ENCODE results near the gene CANT1. TPM values are rescaled to one million over a fixed set of nuclear protein-coding genes. Genes with fewer than 3 reads are reported as not detected.

Gene CANT1
- total and polyA plus RNA-seq, 2 of the 13 experiments (the other 11 are each of a cell fraction or from before 2014, with no cell fraction given), result 34.1 to 42.1 TPM

GRCh38 chr17:78970834-78971755, 38.5 kb downstream of the CANT1 start (continued):
- TF ChIP-seq SOX6 (IDR thresholded peaks at IDR 0.05) (no peak), SOX6 (CRISPR knock-in tag; IDR thresholded peaks at IDR 0.05) (no peak), TOE1 (CRISPR knock-in tag; IDR thresholded peaks at IDR 0.05) (no peak), ZBTB10 (CRISPR knock-in tag; IDR thresholded peaks at IDR 0.05; ENCODE audit: borderline replicate concordance) (no peak), FOXA1 (IDR thresholded peaks at IDR 0.05) (no peak), FOXA1 (CRISPR knock-in tag; IDR thresholded peaks at IDR 0.05) (no peak), HMG20B (CRISPR knock-in tag; conservative IDR thresholded peaks at IDR 0.05) (no peak), MLLT10 (CRISPR knock-in tag; IDR thresholded peaks at IDR 0.05) (no peak), LRRFIP1 (CRISPR knock-in tag; conservative IDR thresholded peaks at IDR 0.05) (no peak), MAF1 (CRISPR knock-in tag; IDR thresholded peaks at IDR 0.05; ENCODE audit: borderline replicate concordance) (no peak), XBP1 (CRISPR knock-in tag; IDR thresholded peaks at IDR 0.05) (no peak), U2AF2 (IDR thresholded peaks at IDR 0.05; ENCODE audit: low read depth, low read length) (no peak), ZFP1 (CRISPR knock-in tag; IDR thresholded peaks at IDR 0.05) (0 out of 2 replicates have a peak, but pooled peaks have one; percentile 33), KDM6A (CRISPR knock-in tag; IDR thresholded peaks at IDR 0.05; ENCODE audit: low read depth) (no peak), ZNF749 (CRISPR knock-in tag; IDR thresholded peaks at IDR 0.05; ENCODE audit: borderline replicate concordance) (no peak), HNF4A (CRISPR knock-in tag; IDR thresholded peaks at IDR 0.05) (no peak), MATR3 (CRISPR knock-in tag; IDR thresholded peaks at IDR 0.05) (no peak), NCOR1 (IDR thresholded peaks at IDR 0.05; ENCODE audit: borderline replicate concordance, low read length) (no peak), TMF1 (CRISPR knock-in tag; IDR thresholded peaks at IDR 0.05; ENCODE audit: low read depth) (no peak), CENPX (CRISPR knock-in tag; IDR thresholded peaks at IDR 0.05) (no peak), GATAD1 (CRISPR knock-in tag; IDR thresholded peaks at IDR 0.05) (no peak; the same call in 1 of the 2 replicates), ZNF207 (IDR thresholded peaks at IDR 0.05; ENCODE audit: borderline replicate concordance) (no peak), POLR2AphosphoS2 (IDR thresholded peaks at IDR 0.05; ENCODE audit: low read depth, low read length) (no peak)
- TF ChIP-seq, protein P1, sequence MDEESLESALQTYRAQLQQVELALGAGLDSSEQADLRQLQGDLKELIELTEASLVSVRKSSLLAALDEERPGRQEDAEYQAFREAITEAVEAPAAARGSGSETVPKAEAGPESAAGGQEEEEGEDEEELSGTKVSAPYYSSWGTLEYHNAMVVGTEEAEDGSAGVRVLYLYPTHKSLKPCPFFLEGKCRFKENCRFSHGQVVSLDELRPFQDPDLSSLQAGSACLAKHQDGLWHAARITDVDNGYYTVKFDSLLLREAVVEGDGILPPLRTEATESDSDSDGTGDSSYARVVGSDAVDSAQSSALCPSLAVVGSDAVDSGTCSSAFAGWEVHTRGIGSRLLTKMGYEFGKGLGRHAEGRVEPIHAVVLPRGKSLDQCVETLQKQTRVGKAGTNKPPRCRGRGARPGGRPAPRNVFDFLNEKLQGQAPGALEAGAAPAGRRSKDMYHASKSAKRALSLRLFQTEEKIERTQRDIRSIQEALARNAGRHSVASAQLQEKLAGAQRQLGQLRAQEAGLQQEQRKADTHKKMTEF (CRISPR knock-in tag; IDR thresholded peaks at IDR 0.05), result peak; percentile 56; the same call in 1 of the 2 replicates
- TF ChIP-seq, protein P2, sequence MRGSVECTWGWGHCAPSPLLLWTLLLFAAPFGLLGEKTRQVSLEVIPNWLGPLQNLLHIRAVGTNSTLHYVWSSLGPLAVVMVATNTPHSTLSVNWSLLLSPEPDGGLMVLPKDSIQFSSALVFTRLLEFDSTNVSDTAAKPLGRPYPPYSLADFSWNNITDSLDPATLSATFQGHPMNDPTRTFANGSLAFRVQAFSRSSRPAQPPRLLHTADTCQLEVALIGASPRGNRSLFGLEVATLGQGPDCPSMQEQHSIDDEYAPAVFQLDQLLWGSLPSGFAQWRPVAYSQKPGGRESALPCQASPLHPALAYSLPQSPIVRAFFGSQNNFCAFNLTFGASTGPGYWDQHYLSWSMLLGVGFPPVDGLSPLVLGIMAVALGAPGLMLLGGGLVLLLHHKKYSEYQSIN (CRISPR knock-in tag; IDR thresholded peaks at IDR 0.05; ENCODE audit: borderline replicate concordance), result no peak
